B cell (primary cell): ENCODE measurements around the gene HOXA3. TPM values are rescaled to one million over a fixed set of nuclear protein-coding genes. Genes with fewer than 3 reads are reported as not detected.

Experiments
- ATAC-seq: fragments of 200-7000 bp; cut with Tn5 transposase; one replicate; pipeline ENCODE4 v1.10.0; 2021; ENCODE audit warnings: low read depth, mild to moderate bottlenecking, moderate number of reproducible peaks, moderate library complexity
- CTCF ChIA-PET: fragments of 350-600 bp; sonication (Branson Sonifier 250); formaldehyde crosslinking; loops from one replicate; lab custom pipeline; 2021; ENCODE audit warnings: antibody characterized with exemption, inconsistent platforms; lab: Charles Lee
- POLR2A ChIA-PET: fragments of 350-600 bp; sonication (Branson Sonifier 250); formaldehyde crosslinking; loops from one replicate; lab custom pipeline; 2021; ENCODE audit warnings: antibody characterized with exemption; lab: Charles Lee
- DNase-seq: peaks from one replicate; pipeline ENCODE4 v3.0.0; 2013
- H2AFZ ChIP-seq: 2 replicates; pipeline ENCODE4 v1.6.1; 2012; ENCODE audit warnings: mild to moderate bottlenecking, low read depth, low read length; ENCODE audit not compliant: insufficient read depth, poor library complexity, severe bottlenecking
- H3K27ac ChIP-seq, 2 donors: 1 replicate in 1 of 2; 2 replicates in 1 of 2; pipeline ENCODE4 v1.5.1; 2012 to 2013; ENCODE audit warnings: low read length in 2 of 2, mild to moderate bottlenecking in 2 of 2, moderate library complexity in 1 of 2
- H3K27me3 ChIP-seq, 4 experiments: fragments of 200-600 bp in 1 of 4; sonication (generic) in 1 of 4; replicated peaks in 1 of 4; 1 replicate in 2 of 4; 2 replicates in 2 of 4; pipeline versions ENCODE4 v1.6.1 to v1.7.0; 2013 to 2016; ENCODE audit warnings: low read length in 3 of 4, mild to moderate bottlenecking in 2 of 4, mixed read lengths in 1 of 4, moderate library complexity in 1 of 4; ENCODE audit not compliant: insufficient read depth in 4 of 4, control insufficient read depth in 3 of 4; ENCODE audit errors: control extremely low read depth in 1 of 4
- H3K36me3 ChIP-seq, 2 experiments: replicated peaks in 1 of 2; 1 replicate in 1 of 2; 2 replicates in 1 of 2; pipeline versions ENCODE4 v1.6.1 to v1.7.1; 2013; ENCODE audit warnings: low read length in 1 of 2; ENCODE audit not compliant: insufficient read depth in 2 of 2, control insufficient read depth in 1 of 2; ENCODE audit errors: control extremely low read depth in 1 of 2, extremely low read depth in 1 of 2
- H3K4me1 ChIP-seq, 2 donors: fragments of 200-600 bp in 1 of 2; sonication (generic) in 1 of 2; 1 replicate in 1 of 2; 2 replicates in 1 of 2; pipeline versions ENCODE4 v1.5.1 to v1.6.1; 2013 to 2017; ENCODE audit warnings: low read length in 2 of 2; ENCODE audit not compliant: control insufficient read depth in 2 of 2, insufficient read depth in 2 of 2
- H3K4me2 ChIP-seq: replicated peaks from 2 replicates; pipeline ENCODE3; 2012; ENCODE audit warnings: mild to moderate bottlenecking, low read depth, low read length; ENCODE audit not compliant: poor library complexity, severe bottlenecking
- H3K4me3 ChIP-seq, 5 experiments: fragments of 200-600 bp in 1 of 5; sonication (generic) in 1 of 5; 1 replicate in 3 of 5; 2 replicates in 2 of 5; pipeline versions ENCODE4 v1.5.1 to v1.7.0; 2011 to 2016; ENCODE audit warnings: low read length in 4 of 5, mild to moderate bottlenecking in 4 of 5, low read depth in 2 of 5, control low read depth in 1 of 5, moderate library complexity in 1 of 5; ENCODE audit not compliant: insufficient read depth in 1 of 5; ENCODE audit errors: control extremely low read depth in 1 of 5, extremely low read depth in 1 of 5
- H3K79me2 ChIP-seq: fragments of 200-600 bp; sonication (generic); one replicate; pipeline ENCODE4 v1.6.0; 2016; ENCODE audit warnings: low read length; ENCODE audit not compliant: control insufficient read depth, insufficient read depth
- H3K9ac ChIP-seq: fragments of 200-600 bp; sonication (generic); 2 replicates; pipeline ENCODE4 v1.6.1; 2017; ENCODE audit warnings: mild to moderate bottlenecking, low read length, moderate library complexity
- H3K9me3 ChIP-seq, 3 donors: one replicate each; pipeline versions ENCODE4 v1.6.1 to v1.7.1; 2013; ENCODE audit warnings: low read length in 2 of 3; ENCODE audit not compliant: control insufficient read depth in 2 of 3, insufficient read depth in 1 of 3; ENCODE audit errors: control extremely low read depth in 1 of 3
- H4K20me1 ChIP-seq: 2 replicates; pipeline ENCODE4 v1.6.0; 2012; ENCODE audit warnings: mild to moderate bottlenecking, low read length; ENCODE audit not compliant: insufficient read depth, control insufficient read depth, poor library complexity, severe bottlenecking
- H3K27ac Mint-ChIP-seq: one replicate; pipeline ENCODE4 v1.8.0; 2021; ENCODE audit warnings: mixed read lengths
- H3K27me3 Mint-ChIP-seq: one replicate; pipeline ENCODE4 v1.8.0; 2021; ENCODE audit warnings: mixed read lengths
- H3K4me1 Mint-ChIP-seq: one replicate; pipeline ENCODE4 v1.8.0; 2021; ENCODE audit warnings: mixed read lengths
- H3K4me3 Mint-ChIP-seq: one replicate; pipeline ENCODE4 v1.8.0; 2021; ENCODE audit warnings: mixed read lengths
- H3K9me3 Mint-ChIP-seq: one replicate; pipeline ENCODE4 v1.8.0; 2022; ENCODE audit warnings: mixed read lengths; ENCODE audit not compliant: insufficient read depth
- CTCF ChIP-seq: fragments of 200-600 bp; IDR thresholded peaks from one replicate; pipeline ENCODE4 v1.8.0; 2022; ENCODE audit warnings: antibody characterized with exemption, mild to moderate bottlenecking
- EZH2 ChIP-seq: IDR thresholded peaks from 2 replicates; pipeline ENCODE4 v1.6.1; 2012; ENCODE audit warnings: borderline replicate concordance, low read depth, mild to moderate bottlenecking, moderate library complexity, low read length; ENCODE audit not compliant: insufficient read depth, poor library complexity, severe bottlenecking
- WGBS: methylation state at CpG from one replicate; pipeline ENCODE4 v1.1.5; 2013; ENCODE audit warnings: missing lambda C conversion rate; ENCODE audit not compliant: insufficient coverage; 5-methylcytosine and 5-hydroxymethylcytosine counted together
- intact Hi-C: fragments of 100-400 bp; cut with micrococcal nuclease; formaldehyde crosslinking; loops from one replicate; pipeline ENCODE4 v1.10.0; 2022
- polyA plus RNA-seq: library from polyadenylated mRNA; depleted of rRNA; stranded (reverse); fragments of >200 nt; gene quantifications from 2 replicates; pipeline ENCODE4 v1.2.3, GENCODE V29; 2012
- total RNA-seq, 2 donors: library from RNA; stranded (reverse); fragments of 120-200 nt in 1 of 2; gene quantifications; 1 replicate in 1 of 2; 2 replicates in 1 of 2; pipeline versions ENCODE4 v1.2.3 to v1.2.4, GENCODE V29; 2013 to 2022

HOXA3 gene
- total and polyA plus RNA-seq, 2 donors (not counting 1 experiment from before 2014, with no cell fraction given) = 0.07 TPM; not detected in 1

- Mint-ChIP-seq H3K9me3 (no peaks in the 10 kb centered on the region), H3K4me3 (peak overlapping the region; percentile 54), H3K27me3 (peaks cover 54% of the 10 kb centered on the region), H3K4me1 (peaks cover 19% of the 10 kb centered on the region), H3K27ac (no peak overlapping the region)
- Histone ChIP-seq H4K20me1 (peaks cover 8% of the 10 kb centered on the region), H3K27me3 (peaks cover 0 to 95% (median 79%) of the 10 kb centered on the region in 4 experiments), H3K27ac (no peak overlapping the region), H3K4me2 (peak overlapping the region; percentile 93), H3K36me3 (no peaks in the 10 kb centered on the region), H3K4me3 (peak overlapping the region in 3 of 5 experiments; percentile 36 to 55 (median 51)), H3K9ac (peak overlapping the region; percentile 61), H3K79me2 (no peaks in the 10 kb centered on the region), H3K4me1 (peaks cover 36 to 59% of the 10 kb centered on the region in 2 donors), H3K9me3 (peaks cover 0 to 59% (median 10%) of the 10 kb centered on the region in 3 donors), H2AFZ (peak overlapping the region; percentile 64)
- WGBS = 3% methylated on average over 59 of the region's 59 CpGs
- intact Hi-C loops = loop anchor here (1.0 kb wide), 1 partner anchor 11 kb away; no protein-coding TSS in a partner anchor
- TF ChIP-seq EZH2 (peak; percentile 40), CTCF (no peak)
- peak; percentile 75 for DNase-seq
- ChIA-PET POLR2A (interaction anchor here (0.8 kb wide), 1 partner anchor 23 kb away, joined by 3 read pairs; no protein-coding TSS in a partner anchor), CTCF (interaction anchor here (0.7 to 1.9 kb wide), 5 partner anchors 8 to 24 kb away, joined by 3 to 5 read pairs (median 3); no protein-coding TSS in a partner anchor)
- ATAC-seq = peak; percentile 85
Measured at GRCh38 chr7:27173511-27173955, 21.1 kb upstream of the HOXA3 start.
